GM23248 (cell line): ENCODE results near the gene FGGY. TPM values are rescaled to one million over a fixed set of nuclear protein-coding genes. Genes with fewer than 3 reads are reported as not detected.

Source experiments
- DNase-seq: peaks from one replicate; pipeline ENCODE4 v3.0.0-alpha.2; 2015
- H2AFZ ChIP-seq: fragments of 200-600 bp; sonication (generic); 2 replicates; pipeline ENCODE4 v1.6.1; 2016; ENCODE audit warnings: antibody characterized with exemption
- H3F3A ChIP-seq: fragments of 200-600 bp; sonication (generic); 2 replicates; pipeline ENCODE4 v1.6.1; 2016; ENCODE audit warnings: mild to moderate bottlenecking, antibody characterized with exemption, mixed run types; ENCODE audit not compliant: insufficient read depth
- H3K27ac ChIP-seq: fragments of 200-600 bp; sonication (generic); 2 replicates; pipeline ENCODE4 v1.5.1; 2016; ENCODE audit warnings: mild to moderate bottlenecking
- H3K27me3 ChIP-seq: fragments of 200-600 bp; sonication (generic); replicated peaks from 2 replicates; pipeline ENCODE4 v1.6.1; 2016; ENCODE audit warnings: mild to moderate bottlenecking; ENCODE audit not compliant: insufficient read depth
- H3K36me3 ChIP-seq: fragments of 200-600 bp; sonication (generic); 2 replicates; pipeline ENCODE4 v1.6.1; 2016; ENCODE audit warnings: low read depth, mild to moderate bottlenecking
- H3K4me1 ChIP-seq: fragments of 200-600 bp; sonication (generic); 2 replicates; pipeline ENCODE4 v1.6.1; 2016; ENCODE audit warnings: mild to moderate bottlenecking; ENCODE audit not compliant: insufficient read depth
- H3K4me2 ChIP-seq: fragments of 200-600 bp; sonication (generic); one replicate; pipeline ENCODE4 v1.6.1; 2016; ENCODE audit warnings: mild to moderate bottlenecking; ENCODE audit not compliant: unreplicated experiment
- H3K4me3 ChIP-seq: fragments of 200-600 bp; sonication (generic); 2 replicates; pipeline ENCODE4 v1.5.1; 2016; ENCODE audit warnings: mild to moderate bottlenecking
- H3K79me2 ChIP-seq: fragments of 200-600 bp; sonication (generic); 2 replicates; pipeline ENCODE4 v1.6.1; 2016; ENCODE audit warnings: mild to moderate bottlenecking; ENCODE audit not compliant: insufficient read depth
- H3K9ac ChIP-seq: fragments of 200-600 bp; sonication (generic); 2 replicates; pipeline ENCODE4 v1.6.1; 2016; ENCODE audit warnings: mild to moderate bottlenecking
- H3K9me2 ChIP-seq: fragments of 200-600 bp; sonication (generic); 2 replicates; pipeline ENCODE4 v1.6.1; 2016; ENCODE audit warnings: mixed run types, mild to moderate bottlenecking, moderate library complexity; ENCODE audit not compliant: insufficient read depth
- H3K9me3 ChIP-seq: fragments of 200-600 bp; sonication (generic); one replicate; pipeline ENCODE4 v1.6.1; 2017; ENCODE audit warnings: low read depth
- H4K20me1 ChIP-seq: fragments of 200-600 bp; sonication (generic); 2 replicates; pipeline ENCODE4 v1.6.0; 2016; ENCODE audit not compliant: insufficient read depth
- EZH2 ChIP-seq: fragments of 200-600 bp; sonication (generic); IDR thresholded peaks from 2 replicates; pipeline ENCODE4 v1.6.1; 2018; ENCODE audit warnings: antibody characterized with exemption, mild to moderate bottlenecking; ENCODE audit not compliant: insufficient read depth, poor library complexity, severe bottlenecking
- EZH2phosphoT487 ChIP-seq: fragments of 200-600 bp; sonication (generic); IDR thresholded peaks from 2 replicates; pipeline ENCODE4 v1.6.1; 2018; ENCODE audit warnings: antibody characterized with exemption, moderate library complexity, mild to moderate bottlenecking, low read depth; ENCODE audit not compliant: insufficient read depth
- WGBS, 2 experiments: methylation state at CpG; one replicate each; pipeline ENCODE4 v1.1.6; 2015 to 2017; ENCODE audit warnings: low lambda C conversion rate in 2 of 2, low coverage in 1 of 2; ENCODE audit errors: missing lambda C conversion rate in 2 of 2; 5-methylcytosine and 5-hydroxymethylcytosine counted together
- in situ Hi-C: fragments of 300-500 bp; cut with MboI; formaldehyde crosslinking; loops from 2 replicates; pipeline ENCODE4 v1.15.0; 2020
- polyA plus RNA-seq: library from polyadenylated mRNA; unstranded; fragments of >200 nt; fragmentation: Nextera tagmentation; extraction: Ambion mirVana; gene quantifications from 2 replicates; pipeline ENCODE4 v1.2.1, GENCODE V29; 2016
- total RNA-seq: library from RNA; depleted of rRNA; stranded (reverse); fragments of >200 nt; shearing (Covaris generic); gene quantifications from 2 replicates; pipeline ENCODE4 v1.2.3, GENCODE V29; 2014

FGGY gene
- total and polyA plus RNA-seq, 2 experiments from 2014 or later: 12.8 to 16.9 TPM

DNA sequence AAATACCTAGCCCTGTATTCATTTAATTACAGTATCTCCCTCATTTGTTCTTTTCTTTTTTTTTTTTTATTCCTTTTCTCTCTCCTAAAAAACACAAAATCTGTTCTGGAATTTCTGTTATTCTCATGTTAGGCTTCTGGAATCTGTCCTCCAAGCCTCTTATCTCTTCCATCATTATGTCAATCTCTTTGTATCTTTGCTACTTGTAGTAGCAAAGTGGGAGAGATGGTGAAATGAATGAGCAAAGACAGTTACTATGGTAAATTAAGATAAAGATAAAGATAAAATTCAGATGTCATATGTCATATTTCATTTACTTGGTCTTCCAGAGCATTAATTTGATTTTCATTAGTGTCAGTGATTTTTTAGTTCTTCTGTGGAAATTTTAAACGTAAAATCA is 155.1 kb downstream of the FGGY start:
- in situ Hi-C loops: no loop called here
- no peak for TF ChIP-seq EZH2
- no peak for TF ChIP-seq EZH2phosphoT487
- H3F3A ChIP-seq: peaks cover 35% of the 10 kb centered on the region
- H3K4me2 ChIP-seq: no peak overlapping the region
- 96 to 98% methylated on average over 1 of the region's 1 CpG for WGBS, 2 experiments
- H3K9me2 ChIP-seq: no peaks in the 10 kb centered on the region
- H3K9ac ChIP-seq: no peak overlapping the region
- no peaks in the 10 kb centered on the region for H3K79me2 ChIP-seq
- H3K27ac ChIP-seq: no peak overlapping the region
- peaks cover 33% of the 10 kb centered on the region for H3K4me1 ChIP-seq
- H3K4me3 ChIP-seq: no peak overlapping the region
- H2AFZ ChIP-seq: no peak overlapping the region
- no peak for DNase-seq
- H4K20me1 ChIP-seq: no peaks in the 10 kb centered on the region
- no peaks in the 10 kb centered on the region for H3K9me3 ChIP-seq
- no peaks in the 10 kb centered on the region for H3K27me3 ChIP-seq
- H3K36me3 ChIP-seq: no peaks in the 10 kb centered on the region

DNA sequence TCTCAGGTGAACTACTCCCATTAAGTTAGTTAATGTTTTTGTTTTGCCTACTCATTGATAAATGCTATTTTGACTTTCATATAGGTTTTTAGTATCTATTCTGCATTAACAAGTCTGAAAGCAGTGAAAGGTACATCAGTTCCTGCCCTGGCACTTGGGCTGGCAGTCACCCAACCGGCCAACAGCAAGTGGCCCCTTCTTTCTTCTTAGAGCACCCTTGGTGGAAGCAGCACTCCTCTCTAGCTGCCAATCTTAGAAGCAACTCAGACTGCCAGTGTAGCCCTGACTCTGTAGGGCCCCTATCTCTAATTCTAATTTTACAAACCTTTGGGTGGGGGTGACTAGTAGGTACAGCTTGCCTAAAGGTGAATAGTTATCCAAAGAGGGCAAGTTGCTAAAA is 155.7 kb downstream of the FGGY start:
- Histone ChIP-seq H3K79me2 (no peaks in the 10 kb centered on the region), H2AFZ (no peak overlapping the region), H3K4me1 (peaks cover 29% of the 10 kb centered on the region), H3K36me3 (no peaks in the 10 kb centered on the region), H3K9me2 (no peaks in the 10 kb centered on the region), H3F3A (peaks cover 29% of the 10 kb centered on the region), H3K27ac (no peak overlapping the region), H4K20me1 (no peaks in the 10 kb centered on the region), H3K4me3 (no peak overlapping the region), H3K9ac (no peak overlapping the region), H3K27me3 (no peaks in the 10 kb centered on the region), H3K9me3 (no peaks in the 10 kb centered on the region), H3K4me2 (no peak overlapping the region)
- TF ChIP-seq EZH2phosphoT487: no peak
- no peak for TF ChIP-seq EZH2
- no peak for DNase-seq
- in situ Hi-C loops: no loop called here
- WGBS, 2 experiments: 96 to 100% methylated on average over 1 of the region's 1 CpG

DNA sequence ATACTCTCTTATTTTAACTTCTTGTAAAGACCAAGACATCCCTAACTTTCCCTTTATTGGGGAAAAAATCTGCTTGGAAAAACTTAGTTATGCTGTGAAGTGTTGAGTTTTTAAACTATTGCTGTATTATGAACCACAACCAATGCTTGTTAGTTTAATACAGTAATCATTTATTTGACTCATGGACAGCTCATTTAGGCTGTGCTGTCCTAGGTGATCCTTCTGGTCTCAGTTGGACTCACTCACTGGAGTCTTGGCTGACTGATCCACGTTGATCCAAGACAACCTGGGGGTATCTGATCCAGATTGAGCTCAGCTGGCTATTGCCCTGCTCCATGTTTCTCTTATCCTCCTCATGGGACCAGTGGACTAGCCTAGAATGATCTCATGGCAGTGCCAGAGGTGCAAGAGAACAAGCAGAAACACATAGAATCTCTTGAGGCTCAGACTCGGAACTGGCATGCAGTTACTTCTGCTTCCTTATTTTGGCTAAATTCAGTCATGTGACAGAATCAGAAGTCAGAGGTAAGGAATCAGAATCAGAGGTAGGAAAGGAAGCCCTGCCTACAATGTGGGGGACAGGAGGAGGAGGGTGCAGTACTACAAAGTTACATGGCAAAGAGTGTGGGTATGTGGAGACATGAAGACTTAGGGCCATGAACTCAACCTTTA is 156.5 kb downstream of the FGGY start:
- no peak overlapping the region for H3K9ac ChIP-seq
- H3K4me3 ChIP-seq: no peak overlapping the region
- no peak for TF ChIP-seq EZH2phosphoT487
- no peak for TF ChIP-seq EZH2
- no peaks in the 10 kb centered on the region for H3K9me3 ChIP-seq
- H2AFZ ChIP-seq: no peak overlapping the region
- H3K4me1 ChIP-seq: peaks cover 29% of the 10 kb centered on the region
- no peaks in the 10 kb centered on the region for H3K27me3 ChIP-seq
- no peaks in the 10 kb centered on the region for H4K20me1 ChIP-seq
- peaks cover 26% of the 10 kb centered on the region for H3F3A ChIP-seq
- no peaks in the 10 kb centered on the region for H3K36me3 ChIP-seq
- peak overlapping the region; percentile 6 for H3K4me2 ChIP-seq
- DNase-seq: peak; percentile 53
- no peaks in the 10 kb centered on the region for H3K79me2 ChIP-seq
- in situ Hi-C loops: no loop called here
- no peaks in the 10 kb centered on the region for H3K9me2 ChIP-seq
- WGBS, 2 experiments: 53 to 54% methylated on average over 2 of the region's 2 CpGs
- no peak overlapping the region for H3K27ac ChIP-seq

DNA sequence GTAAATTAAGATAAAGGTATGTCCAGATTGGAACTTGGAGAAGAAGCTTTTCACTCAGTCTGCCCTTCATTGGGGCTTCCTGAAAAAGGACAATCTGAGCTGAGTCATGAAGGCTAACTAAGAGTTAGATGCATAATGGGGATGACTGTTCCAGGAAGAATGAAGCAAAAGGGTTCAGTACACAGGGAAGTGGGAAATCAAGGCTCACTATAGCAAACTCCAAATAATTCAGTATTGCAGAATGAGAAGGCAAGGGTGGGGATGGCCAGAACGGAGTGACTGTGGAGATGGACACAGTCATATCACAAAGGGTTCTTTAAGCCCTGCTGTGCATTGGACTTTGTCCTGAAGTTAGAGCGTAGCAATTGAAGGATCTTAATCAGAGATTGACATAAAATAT is 158.3 kb downstream of the FGGY start:
- Histone ChIP-seq H2AFZ (no peak overlapping the region), H4K20me1 (no peaks in the 10 kb centered on the region), H3K79me2 (no peaks in the 10 kb centered on the region), H3K9me3 (no peaks in the 10 kb centered on the region), H3K4me3 (no peak overlapping the region), H3K4me2 (peak overlapping the region; percentile 48), H3K9me2 (no peaks in the 10 kb centered on the region), H3K27me3 (no peaks in the 10 kb centered on the region), H3K36me3 (no peaks in the 10 kb centered on the region), H3K4me1 (peaks cover 29% of the 10 kb centered on the region), H3K27ac (peak overlapping the region; percentile 70), H3K9ac (no peak overlapping the region), H3F3A (peaks cover 26% of the 10 kb centered on the region)
- 45 to 50% methylated on average over 2 of the region's 2 CpGs for WGBS, 2 experiments
- in situ Hi-C loops: no loop called here
- no peak for TF ChIP-seq EZH2
- TF ChIP-seq EZH2phosphoT487: no peak
- peak; percentile 88 for DNase-seq
